Embryonic facial prominence (tissue), 1 donor: ENCODE data around the gene KMO.

ENCODE experiments used
- DNase-seq: peaks from one replicate; pipeline ENCODE4 v3.0.0-alpha.2; 2016; ENCODE audit errors: extremely low spot score

KMO gene

DNA sequence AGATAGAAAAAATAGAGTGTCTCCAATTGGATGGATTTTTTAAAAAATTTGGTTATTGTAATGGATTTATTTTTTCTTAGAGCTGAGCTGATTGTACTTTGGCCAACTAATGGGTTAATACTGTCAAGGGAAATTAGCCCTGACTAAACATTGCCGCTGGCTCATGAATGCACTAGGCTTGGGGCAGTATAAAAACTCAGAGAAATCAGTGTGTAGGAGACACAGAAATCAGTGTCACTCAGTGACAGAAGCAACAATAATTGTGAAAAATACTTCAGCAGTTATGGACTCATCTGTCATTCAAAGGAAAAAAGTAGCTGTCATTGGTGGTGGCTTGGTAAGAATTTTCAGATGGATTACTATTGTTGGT lies at the start of gene KMO:
Gene KMO (plus strand): TSS at position 217 of the 370 bp plus-strand sequence. CDS start 67 bp downstream, at position 284.
- DNase-seq: no peak

DNA sequence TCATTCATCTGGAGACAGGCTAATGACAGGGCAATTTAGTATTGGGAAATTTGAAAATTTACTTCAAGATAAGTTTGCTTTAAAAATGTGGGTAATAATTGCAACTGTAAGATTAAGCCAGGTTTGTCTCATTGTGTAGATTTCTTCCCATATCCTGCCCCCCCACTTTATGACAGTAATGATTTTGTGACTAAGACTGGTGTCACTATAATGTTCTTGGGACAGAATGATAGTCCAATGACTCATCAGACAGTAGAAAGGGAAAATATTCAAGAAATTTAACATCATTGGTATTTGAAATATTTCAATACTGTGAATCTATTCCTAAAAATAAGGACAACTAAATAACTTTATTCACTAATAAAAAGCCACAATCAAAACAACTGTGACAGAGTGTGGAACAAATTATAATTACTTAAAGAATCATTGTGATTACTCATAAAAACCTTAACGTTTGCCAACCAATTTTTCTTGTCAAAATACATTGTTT lies 49.4 kb upstream of the KMO start:
- no peak for DNase-seq

DNA sequence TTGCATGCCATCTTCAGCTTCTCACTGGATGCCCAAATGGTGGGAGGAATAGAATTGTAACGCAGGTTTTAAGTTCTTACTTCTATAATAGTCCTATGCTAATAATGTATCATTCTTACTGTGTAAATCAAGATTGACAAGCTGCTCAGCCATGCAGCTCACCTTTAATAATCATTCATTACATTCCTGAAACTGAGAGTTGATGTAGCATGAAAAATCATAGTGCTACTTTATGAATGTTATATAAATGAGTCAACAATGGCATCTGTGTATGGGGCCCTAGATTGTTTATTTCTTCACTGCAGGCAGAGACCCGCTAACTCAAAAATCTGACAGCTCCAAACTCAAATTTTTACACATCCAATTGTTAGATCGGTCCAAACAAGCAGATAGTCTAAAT lies 47.0 kb upstream of the KMO start:
- DNase-seq: no peak

DNA sequence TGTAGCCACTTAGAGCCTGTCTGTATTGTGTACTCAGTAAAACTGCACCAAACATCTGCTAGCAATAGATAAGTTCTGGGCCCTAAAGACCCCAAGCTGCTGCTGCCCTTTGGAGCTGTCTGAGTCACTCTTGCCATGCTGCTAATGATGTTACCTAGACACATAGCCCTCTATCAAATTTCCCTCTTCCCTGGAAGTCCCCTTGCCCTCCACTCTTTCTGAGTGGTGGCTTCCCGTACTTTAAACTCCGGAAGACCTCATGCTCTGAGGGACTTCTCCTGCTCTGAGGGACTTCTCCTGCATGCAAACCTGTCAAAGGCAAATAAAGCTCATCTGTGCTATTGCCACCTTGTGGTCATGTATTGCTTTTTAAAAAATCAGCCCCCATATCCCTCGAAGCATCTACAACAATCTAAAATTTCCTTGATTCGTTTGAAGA lies 46.6 kb upstream of the KMO start:
- no peak for DNase-seq

DNA sequence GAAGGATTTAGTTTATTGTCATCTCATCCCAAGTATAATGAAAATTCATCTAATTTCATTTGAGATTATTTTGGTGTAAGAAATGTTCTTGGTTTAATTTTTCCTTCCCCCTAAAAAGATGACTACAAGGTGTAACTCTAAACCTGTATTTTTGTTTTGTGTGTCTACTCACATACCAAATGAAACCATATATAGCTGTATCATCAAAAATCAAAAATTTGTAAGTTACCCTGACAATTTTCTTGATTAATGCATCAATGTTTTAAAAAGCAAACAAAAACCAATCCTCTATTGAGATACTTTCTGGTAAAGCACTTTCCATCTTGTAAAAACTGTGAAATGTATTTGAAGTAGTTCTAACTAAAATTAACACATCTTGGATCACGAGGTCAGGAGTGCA lies 43.4 kb upstream of the KMO start:
- DNase-seq: no peak

DNA sequence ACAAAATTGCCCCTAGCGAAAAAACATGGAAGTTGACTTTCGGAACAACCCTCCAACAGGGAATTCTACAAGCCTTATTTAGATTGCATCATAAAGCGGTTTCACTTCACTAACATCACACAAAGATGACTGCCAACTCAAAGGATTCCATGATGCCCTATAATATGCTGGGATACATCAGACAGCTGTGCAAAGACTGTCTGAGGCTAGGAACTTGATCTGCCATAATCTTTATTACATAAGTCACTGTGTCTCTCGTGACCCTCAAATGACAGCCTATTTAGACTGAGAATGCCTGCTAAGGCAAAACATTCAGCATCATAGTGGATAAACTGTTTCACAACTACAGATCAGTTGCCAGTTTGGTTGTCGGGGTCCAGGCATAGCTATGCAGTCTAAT lies 36.4 kb upstream of the KMO start:
- no peak for DNase-seq

DNA sequence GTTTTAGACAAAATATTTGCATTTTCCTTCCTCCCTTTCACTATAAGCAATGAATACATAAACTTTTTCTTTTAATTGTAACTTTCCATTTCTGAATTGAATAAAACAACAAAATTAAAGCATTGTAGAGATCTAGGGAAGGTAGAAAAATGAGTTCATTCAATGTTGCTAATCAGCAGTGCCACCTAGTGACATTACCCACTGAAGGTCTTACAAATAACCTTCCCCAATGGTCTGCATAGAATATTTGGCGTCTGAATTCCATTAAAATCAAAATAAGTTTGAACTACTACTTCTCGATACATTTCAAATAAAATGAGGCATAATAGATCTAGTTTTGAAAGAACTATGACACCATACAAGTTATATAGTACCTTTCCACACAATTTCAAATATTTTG lies 32.3 kb upstream of the KMO start:
- peak; percentile 12 for DNase-seq

DNA sequence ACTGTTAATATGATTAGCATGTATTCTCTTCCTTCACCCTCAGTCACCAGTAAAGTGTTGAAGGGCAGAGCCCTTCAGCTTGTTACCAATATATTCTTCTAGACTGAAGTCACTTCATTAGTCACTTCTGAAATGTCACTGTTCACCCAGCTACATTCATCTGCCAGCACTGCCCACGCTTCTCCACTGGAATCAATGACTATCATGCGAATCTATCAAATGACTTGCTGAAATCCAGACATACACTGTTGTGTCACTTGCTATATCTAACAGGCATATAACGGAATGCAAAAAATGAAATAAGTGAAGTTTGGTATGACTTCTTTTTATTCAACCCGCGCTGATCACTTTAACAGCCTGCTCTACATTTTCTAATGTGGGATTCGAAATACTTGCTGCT lies 28.7 kb upstream of the KMO start:
- no peak for DNase-seq

DNA sequence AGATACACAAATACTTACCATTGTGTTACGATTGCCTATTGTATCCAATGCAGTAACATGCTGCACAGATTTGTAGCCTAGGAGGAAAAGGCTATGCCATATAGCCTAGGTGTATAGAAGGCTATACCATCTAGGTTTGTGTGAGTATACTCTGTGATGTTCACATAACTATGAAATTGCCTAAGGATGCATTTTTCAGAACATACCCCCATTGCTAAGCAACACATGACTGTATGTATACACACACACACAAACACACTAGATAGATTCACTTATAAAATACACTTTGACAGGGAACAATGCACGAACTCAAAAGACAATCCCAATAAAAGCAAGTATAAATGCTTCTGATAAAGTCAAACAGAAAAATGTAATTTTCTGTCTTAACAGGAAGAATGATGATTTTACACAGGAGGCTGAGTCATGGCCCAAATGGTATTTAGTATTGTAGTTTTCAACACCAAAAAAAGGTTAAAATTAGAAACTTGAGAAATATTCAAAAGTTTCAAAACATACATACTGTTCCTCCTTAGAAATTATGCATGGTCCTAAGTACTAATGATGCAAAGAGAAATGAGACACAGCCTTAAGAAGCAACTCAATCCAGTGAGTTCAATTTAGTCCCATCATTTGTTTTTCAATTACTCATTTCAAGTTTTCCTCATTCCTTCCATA lies 24.9 kb upstream of the KMO start:
- DNase-seq: no peak

DNA sequence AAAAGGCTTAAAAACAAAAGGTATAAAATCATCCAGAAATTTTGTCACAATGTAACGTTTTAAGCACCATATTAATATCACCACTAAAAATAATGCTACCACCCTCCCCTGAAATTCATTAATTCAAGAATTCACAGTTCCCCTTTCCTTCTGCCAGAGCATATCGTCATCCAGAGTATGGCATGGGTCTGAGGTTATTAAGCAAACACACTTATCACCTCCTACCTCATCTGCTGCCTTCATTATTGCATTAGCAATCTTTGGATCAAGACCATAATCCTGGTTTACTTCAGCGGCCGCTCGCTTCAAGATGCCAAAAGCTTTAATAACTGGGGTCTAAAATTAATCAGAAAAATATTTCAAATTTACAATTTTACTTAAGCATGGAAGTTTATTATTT lies 18.8 kb upstream of the KMO start:
- DNase-seq: no peak

DNA sequence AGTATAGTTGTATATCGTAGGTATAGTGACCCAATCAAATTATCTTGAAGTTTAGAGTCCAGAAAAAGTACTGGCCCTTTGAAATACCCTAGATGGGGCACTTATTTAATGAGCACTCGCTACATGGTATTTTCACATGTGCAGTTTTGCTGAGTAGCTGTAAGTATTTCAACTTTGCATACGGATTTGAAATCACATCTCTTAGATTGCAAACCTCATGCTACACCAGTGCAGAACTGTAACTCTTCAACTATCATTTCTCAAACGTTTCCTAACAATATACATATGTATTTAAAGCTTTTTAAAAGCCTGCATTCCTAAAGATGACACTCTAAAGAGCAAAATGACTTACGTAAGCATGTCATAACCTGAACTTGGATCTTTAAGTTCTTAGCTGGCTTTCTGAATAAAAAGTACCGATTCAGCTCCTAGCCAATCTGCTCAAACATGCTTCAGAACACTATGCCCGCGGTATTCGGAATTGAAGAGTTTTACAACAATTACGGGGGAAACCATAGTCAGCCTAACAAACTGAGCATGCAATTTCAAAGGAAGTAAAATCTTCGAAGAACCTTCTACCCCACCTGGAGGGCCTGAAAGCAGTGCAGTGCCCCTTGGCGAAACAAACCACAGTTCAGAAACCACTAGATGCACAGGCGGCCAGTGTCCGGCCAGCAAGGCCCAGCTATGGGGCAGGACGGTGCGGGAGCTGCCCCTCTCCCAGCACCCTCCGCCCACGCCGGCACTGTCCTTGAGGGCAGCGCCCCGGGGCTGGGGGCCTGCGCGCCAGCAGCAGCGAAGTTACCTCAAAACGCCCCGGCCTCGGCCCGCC lies 13.5 kb upstream of the KMO start:
- DNase-seq: no peak

DNA sequence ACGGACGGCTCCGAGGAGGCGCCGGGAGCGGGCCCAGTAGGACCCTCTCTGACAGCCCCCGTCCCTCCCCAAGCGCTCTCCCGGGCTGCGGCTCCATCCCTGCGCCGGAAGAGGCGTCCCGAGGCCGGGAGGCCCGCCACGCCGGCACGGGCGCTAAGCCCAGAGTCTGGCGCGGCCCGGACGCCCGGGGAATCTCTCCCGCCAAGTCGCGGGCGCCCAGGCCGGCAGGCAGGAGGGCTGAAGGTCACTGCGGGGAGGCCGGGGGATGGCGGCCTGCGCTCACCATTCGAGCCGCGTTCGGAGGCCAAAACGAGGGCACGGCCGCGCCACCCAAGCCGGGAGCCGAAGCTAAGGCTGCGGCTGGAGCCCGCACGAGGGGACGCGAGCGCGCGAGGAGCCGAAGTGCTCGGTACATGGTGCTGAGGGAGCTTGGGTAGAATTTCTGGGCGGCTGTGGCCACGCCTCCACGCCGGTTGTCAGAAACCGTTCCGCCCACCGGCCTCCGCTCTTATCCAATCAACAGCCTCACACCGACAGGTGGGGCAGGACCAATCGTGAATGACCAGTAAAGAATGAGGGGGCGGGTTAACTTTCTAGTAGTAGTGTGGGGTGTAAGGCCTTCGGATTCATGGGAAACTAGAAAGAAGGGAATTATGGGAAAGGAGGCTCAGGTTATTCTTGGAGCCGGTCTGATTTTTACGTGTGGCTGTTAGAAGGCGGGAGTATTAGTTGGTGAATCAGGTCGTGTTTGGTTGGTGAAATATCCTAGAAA lies 12.7 kb upstream of the KMO start, which contains the start of gene FH:
Gene FH (minus strand): TSS at position 448 of the 772 bp plus-strand sequence. CDS start 33 bp downstream, at position 415.
- DNase-seq: peak; percentile 98

DNA sequence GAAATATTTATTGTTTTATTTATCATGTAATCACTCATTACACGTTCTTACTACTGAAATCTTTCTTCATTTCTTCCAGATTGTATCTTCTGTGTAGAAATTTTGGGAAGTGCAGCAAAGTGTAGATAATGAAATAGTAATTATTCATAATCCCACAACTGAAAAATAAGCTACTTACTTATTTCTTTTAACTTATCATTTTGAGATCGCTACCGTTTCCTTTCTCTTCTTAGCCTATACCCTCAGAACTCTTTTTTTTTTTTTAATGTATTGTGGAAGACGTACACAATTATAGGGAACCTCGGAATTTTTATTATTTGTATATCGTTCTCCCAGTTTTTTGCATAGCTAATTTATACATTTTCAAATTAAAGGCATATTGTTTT lies 12.1 kb upstream of the KMO start:
- no peak for DNase-seq

DNA sequence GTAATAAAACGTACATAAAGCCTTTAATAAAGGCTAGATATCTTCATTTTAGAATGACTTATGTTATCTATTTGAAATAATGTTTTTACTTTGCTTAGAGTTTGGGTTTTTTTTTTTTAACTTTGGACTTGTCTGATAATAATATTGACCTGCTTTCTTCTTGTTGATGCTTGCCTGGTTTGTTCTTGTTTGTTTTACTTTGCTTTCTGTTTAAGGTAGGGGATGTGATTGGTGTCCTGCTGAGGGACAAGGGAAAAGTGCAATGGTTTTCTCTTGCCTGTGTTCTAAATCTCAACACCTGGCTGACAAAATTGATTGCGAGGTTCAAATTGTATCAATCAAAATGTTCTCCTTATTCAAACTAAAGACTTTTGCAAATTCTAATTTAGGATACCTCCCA lies 10.5 kb upstream of the KMO start:
- DNase-seq: no peak

DNA sequence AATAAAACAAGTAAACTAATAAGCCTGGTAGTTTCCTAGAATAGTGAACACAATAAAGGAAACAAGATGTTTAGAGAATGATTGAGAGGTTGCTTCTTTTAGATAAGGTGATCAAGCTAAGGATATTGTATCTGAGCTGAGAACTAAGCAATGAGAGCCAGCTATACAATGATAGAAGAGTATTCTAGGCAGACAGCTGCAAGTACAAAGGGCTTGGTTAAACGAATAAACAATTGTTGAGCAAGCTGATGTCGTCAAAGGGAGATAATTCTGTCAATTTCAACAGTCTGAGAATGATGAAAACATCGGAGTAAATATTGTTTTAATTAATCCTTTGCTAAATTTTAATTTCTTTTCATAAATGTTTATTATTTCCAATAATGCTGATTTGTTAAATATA lies 7.2 kb upstream of the KMO start:
- DNase-seq: no peak

DNA sequence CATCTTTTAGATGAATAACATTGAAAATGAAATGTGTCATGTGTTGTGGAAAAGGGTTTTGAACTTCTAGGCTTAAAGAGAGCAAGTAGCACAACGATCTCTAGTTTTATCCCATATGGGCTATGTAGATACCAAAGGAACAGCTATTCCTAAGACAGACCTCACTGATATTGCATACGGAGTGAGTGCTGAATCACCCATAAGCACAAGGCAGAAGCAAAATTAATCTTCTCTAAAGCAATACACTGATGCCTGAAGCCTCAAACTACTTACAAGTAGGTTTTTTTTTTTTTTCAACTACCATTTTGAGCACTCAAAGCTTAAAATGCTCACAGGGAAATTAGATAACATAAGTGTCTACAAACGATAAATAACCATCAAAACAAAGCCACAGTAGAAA lies 5.0 kb upstream of the KMO start:
- DNase-seq: no peak

DNA sequence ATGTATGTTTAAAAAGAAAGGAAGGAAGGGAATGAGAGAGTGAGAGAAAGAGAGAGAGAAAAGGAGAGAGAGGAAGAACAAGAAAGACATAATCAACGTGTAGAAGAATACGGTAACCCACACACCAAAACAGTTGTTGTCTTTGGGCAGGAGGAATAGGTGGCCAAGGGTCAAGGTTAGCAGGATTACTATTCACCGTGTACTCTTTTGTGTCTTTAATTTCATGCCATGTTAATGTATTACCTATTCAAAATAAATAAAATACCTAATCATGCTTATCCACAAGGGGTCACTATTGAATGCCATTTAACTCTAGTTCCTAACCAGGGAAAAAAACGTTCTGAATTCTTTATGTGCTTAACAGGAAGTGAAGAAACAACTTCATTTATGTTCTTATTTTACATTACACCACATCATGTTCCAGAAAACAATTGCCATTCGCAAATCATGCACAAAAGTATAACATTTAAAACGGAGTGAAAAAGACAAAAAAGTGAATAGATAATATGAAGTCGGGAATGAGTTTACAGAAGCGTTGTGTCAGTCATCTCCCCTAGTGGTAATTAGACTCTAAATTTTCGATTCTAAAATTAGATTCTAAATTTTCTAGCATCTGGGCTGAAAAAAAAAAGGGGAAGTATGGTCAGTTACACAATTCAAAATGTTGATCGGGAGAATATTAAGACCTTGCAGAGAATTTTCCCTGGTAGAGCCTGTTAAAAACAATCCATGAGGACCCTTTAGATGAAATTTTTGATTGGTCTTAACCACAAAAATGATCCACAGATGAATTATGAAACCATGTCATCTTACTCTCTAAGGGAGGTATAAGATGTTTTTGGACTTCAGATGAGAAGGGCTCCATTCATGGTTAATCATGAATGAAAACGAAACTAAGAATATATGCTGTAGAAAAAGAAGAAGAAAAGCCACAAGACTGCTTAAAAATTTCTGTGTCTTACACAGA lies 700 bp upstream of the KMO start:
- DNase-seq: peak; percentile 61

DNA sequence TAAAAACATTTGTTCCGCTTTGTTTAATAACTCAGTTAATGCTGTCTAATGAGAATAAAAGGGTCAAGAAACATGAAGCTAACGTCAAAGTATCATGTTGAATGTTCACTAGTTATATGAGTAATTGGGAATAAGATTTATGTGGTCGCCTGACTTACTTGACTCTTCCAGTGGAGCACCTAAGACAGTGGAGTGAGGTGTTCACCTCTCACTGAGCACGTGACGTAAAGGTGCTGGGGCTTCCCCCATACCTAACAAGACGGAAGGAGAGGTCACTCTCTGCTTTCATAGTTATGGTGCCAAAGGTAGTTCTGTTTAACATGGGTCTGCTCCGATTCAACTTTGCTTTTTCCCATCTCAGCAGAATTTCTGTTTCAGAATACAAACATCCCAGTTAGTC lies 686 bp downstream of the KMO start:
- DNase-seq: no peak

DNA sequence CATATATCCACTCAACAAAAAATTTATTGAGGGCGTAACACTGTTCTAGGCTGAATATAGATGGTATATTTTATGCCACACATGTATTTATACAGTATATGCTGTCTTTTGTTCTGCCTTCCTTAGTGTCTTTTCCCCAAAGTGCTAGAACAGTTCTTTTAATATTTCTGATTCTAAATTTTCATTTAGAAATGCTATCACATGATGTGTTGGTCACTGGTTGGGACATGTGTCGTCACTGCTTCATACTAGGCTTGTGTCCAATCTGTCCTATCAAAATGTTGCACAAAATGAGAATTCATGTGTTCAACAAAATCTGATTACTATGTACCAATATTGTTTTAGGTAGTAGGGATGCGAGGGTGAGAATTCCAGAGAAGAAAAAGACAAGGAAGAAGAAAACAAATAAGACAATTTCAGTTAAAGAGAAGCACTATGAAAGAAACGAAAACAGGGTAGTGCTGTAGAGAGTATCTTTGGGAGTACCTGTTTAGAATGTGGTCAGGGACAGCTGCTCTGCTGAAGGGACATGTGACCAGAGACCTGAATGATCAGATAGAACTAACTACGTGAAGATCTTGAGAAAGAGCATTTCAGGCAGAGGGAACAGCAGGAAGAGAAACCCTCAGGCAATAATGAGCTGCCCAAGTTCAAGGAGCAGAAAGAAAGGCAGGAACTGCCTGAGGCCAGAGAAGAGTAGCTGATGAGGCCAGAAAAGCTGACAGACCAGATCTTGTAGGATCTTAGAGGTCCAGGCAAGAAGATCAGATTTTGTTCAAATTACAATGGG lies 1.3 kb downstream of the KMO start:
- DNase-seq: no peak

DNA sequence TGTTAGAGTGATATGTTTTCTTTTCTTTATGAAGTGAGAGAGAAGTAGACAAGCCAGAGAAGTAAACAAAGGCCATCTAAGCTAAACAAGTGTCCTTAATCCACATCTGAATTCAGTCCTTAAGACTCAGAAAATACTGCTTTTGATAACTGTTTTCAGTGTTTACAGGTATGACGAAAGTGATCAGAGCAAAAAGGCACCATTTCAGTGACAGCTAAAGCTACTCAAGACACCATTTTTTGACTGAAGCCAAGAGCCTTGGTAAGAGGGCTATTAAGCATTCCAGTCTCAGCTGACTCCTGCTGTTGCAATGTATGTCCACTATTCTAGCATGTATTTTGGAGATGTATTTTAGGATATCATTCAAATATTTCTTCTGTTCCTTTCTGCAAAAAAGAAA lies 4.1 kb downstream of the KMO start:
- no peak for DNase-seq
